PC-3 (cell line): ENCODE results near the gene POLD1. TPM values are rescaled to one million over a fixed set of nuclear protein-coding genes. Genes with fewer than 3 reads are reported as not detected.
"Not testable (repeated sequence)": the region's sequence is repeated elsewhere in the genome, so short reads cannot be mapped to it uniquely, and the experiment has no call there.

Experiments
- ATAC-seq: fragments of 200-7000 bp; cut with Tn5 transposase; 2 replicates; pipeline ENCODE4 v1.9.1; 2020; ENCODE audit warnings: mild to moderate bottlenecking, moderate library complexity
- BruUV-seq: library from RNA; stranded (reverse); fragments of 400-500 nt; replicated peaks from 2 replicates; lab custom pipeline; 2021; lab: Mats Ljungman, UMichigan
- CTCF ChIA-PET: fragments of 300-600 bp; sonication (Branson Sonifier 250); formaldehyde crosslinking; loops from one replicate; lab custom pipeline; 2022; ENCODE audit warnings: antibody characterized with exemption; lab: Charles Lee
- POLR2A ChIA-PET: fragments of 300-600 bp; sonication (Branson Sonifier 250); formaldehyde crosslinking; loops from one replicate; lab custom pipeline; 2022; ENCODE audit warnings: antibody characterized with exemption; ENCODE audit not compliant: unreplicated experiment; lab: Charles Lee
- DNase-seq: peaks from one replicate; pipeline ENCODE4 v3.0.0-alpha.2; 2015
- H2AFZ ChIP-seq: fragments of 300-600 bp; sonication (generic); 2 replicates; pipeline ENCODE4 v1.6.0; 2016; ENCODE audit warnings: antibody characterized with exemption, low read length
- H3F3A ChIP-seq: fragments of 300-600 bp; sonication (generic); one replicate; pipeline ENCODE4 v1.6.0; 2017; ENCODE audit warnings: antibody characterized with exemption, low read length, control low read depth, mild to moderate bottlenecking; ENCODE audit not compliant: unreplicated experiment
- H3K27ac ChIP-seq: fragments of 300-600 bp; sonication (generic); 2 replicates; pipeline ENCODE4 v1.5.1; 2016; ENCODE audit warnings: mild to moderate bottlenecking, low read length
- H3K27me3 ChIP-seq: fragments of 300-600 bp; sonication (generic); 2 replicates; pipeline ENCODE4 v1.6.1; 2016; ENCODE audit warnings: low read length, mixed read lengths
- H3K36me3 ChIP-seq: fragments of 300-600 bp; sonication (generic); 2 replicates; pipeline ENCODE4 v1.6.1; 2016; ENCODE audit warnings: low read depth, mixed run types, low read length, mixed read lengths
- H3K4me1 ChIP-seq: fragments of 300-600 bp; sonication (generic); 2 replicates; pipeline ENCODE4 v1.5.1; 2016; ENCODE audit warnings: low read length; ENCODE audit not compliant: insufficient read depth
- H3K4me2 ChIP-seq: fragments of 300-600 bp; sonication (generic); 2 replicates; pipeline ENCODE4 v1.6.0; 2016; ENCODE audit warnings: low read length
- H3K4me3 ChIP-seq: fragments of 300-600 bp; sonication (generic); 2 replicates; pipeline ENCODE4 v1.5.1; 2016; ENCODE audit warnings: mild to moderate bottlenecking, low read length, mixed read lengths
- H3K79me2 ChIP-seq: fragments of 300-600 bp; sonication (generic); 2 replicates; pipeline ENCODE4 v1.6.1; 2017; ENCODE audit warnings: low read length, mixed read lengths
- H3K9ac ChIP-seq: fragments of 300-600 bp; sonication (generic); 2 replicates; pipeline ENCODE4 v1.6.0; 2016; ENCODE audit warnings: mild to moderate bottlenecking, low read length
- H3K9me2 ChIP-seq: fragments of 300-600 bp; sonication (generic); replicated peaks from 2 replicates; pipeline ENCODE4 v1.6.1; 2016; ENCODE audit warnings: mixed run types, low read length, mixed read lengths
- H3K9me3 ChIP-seq: fragments of 300-600 bp; sonication (generic); 2 replicates; pipeline ENCODE4 v1.6.1; 2016; ENCODE audit warnings: low read length, mixed read lengths
- H4K20me1 ChIP-seq: fragments of 300-600 bp; sonication (generic); 2 replicates; pipeline ENCODE4 v1.6.1; 2016; ENCODE audit warnings: low read length, mixed read lengths
- EZH2 ChIP-seq: fragments of 300-600 bp; sonication (generic); IDR thresholded peaks from one replicate; pipeline ENCODE4 v1.6.1; 2017; ENCODE audit warnings: antibody characterized with exemption, mild to moderate bottlenecking, low read length; ENCODE audit not compliant: unreplicated experiment
- EZH2phosphoT487 ChIP-seq: fragments of 300-600 bp; sonication (generic); IDR thresholded peaks from 2 replicates; pipeline ENCODE4 v1.6.1; 2018; ENCODE audit warnings: mild to moderate bottlenecking, antibody characterized with exemption, low read length, borderline replicate concordance
- intact Hi-C: fragments of 100-400 bp; cut with micrococcal nuclease; formaldehyde crosslinking; loops from 2 replicates; pipeline ENCODE4 v1.9.0; 2023
- total RNA-seq: library from RNA; depleted of rRNA; stranded (reverse); fragments of >200 nt; gene quantifications from 2 replicates; pipeline ENCODE4 v1.2.3, GENCODE V29; 2014
- TF ChIP-seq, protein P1 (sequence below): fragments of 300-600 bp; sonication (generic); conservative IDR thresholded peaks from 2 replicates; pipeline ENCODE4 v1.5.1; 2017; ENCODE audit warnings: antibody characterized with exemption, low read depth, mild to moderate bottlenecking, low read length

POLD1 gene
- total RNA-seq, 1 experiment from 2014 or later, result 165 TPM

GRCh38 chr19:50340331-50340730 is 43.8 kb upstream of the POLD1 start:
- H3K9me2 ChIP-seq, result no peaks in the 10 kb centered on the region
- no peaks in the 10 kb centered on the region for H3K79me2 ChIP-seq
- TF ChIP-seq EZH2 (no peak), EZH2phosphoT487 (no peak)
- TF ChIP-seq, protein P1, sequence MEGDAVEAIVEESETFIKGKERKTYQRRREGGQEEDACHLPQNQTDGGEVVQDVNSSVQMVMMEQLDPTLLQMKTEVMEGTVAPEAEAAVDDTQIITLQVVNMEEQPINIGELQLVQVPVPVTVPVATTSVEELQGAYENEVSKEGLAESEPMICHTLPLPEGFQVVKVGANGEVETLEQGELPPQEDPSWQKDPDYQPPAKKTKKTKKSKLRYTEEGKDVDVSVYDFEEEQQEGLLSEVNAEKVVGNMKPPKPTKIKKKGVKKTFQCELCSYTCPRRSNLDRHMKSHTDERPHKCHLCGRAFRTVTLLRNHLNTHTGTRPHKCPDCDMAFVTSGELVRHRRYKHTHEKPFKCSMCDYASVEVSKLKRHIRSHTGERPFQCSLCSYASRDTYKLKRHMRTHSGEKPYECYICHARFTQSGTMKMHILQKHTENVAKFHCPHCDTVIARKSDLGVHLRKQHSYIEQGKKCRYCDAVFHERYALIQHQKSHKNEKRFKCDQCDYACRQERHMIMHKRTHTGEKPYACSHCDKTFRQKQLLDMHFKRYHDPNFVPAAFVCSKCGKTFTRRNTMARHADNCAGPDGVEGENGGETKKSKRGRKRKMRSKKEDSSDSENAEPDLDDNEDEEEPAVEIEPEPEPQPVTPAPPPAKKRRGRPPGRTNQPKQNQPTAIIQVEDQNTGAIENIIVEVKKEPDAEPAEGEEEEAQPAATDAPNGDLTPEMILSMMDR, result no peak
- no peak overlapping the region for H2AFZ ChIP-seq
- H3K4me1 ChIP-seq, result no peaks in the 10 kb centered on the region
- no peaks in the 10 kb centered on the region for H3F3A ChIP-seq
- no TSS peak for BruUV-seq
- no peak overlapping the region for H3K4me3 ChIP-seq
- intact Hi-C loops, result no loop called here
- no peak overlapping the region for H3K4me2 ChIP-seq
- POLR2A ChIA-PET, result no interaction called here
- H4K20me1 ChIP-seq, result no peaks in the 10 kb centered on the region
- H3K27me3 ChIP-seq, result no peaks in the 10 kb centered on the region
- CTCF ChIA-PET, result no interaction called here
- no peaks in the 10 kb centered on the region for H3K36me3 ChIP-seq
- H3K9ac ChIP-seq, result no peak overlapping the region
- no peak overlapping the region for H3K27ac ChIP-seq
- ATAC-seq, result no peak
- peaks cover 8% of the 10 kb centered on the region for H3K9me3 ChIP-seq
- no peak for DNase-seq

DNA sequence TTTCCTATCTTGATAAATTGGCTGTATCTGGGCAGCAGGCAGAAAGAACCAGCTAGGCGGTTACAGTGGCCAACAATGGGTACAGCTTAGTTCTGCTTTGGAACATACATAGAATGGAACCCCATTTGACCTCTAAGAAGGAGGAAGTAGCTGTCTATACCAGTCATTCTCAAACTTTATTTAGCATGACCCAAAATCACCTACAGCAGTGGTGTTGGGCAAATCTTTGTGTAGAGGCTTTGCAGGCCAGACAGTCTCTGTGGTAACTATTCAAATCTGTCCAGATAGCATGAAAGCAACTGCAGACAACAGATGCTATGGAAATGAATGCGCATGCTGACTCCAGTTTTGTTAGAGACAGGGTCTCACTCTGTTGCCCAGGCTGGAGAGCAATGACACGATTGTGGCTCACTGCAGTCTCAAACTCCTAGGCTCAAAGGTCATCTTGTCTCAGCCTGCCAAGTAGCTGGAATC is 43.0 kb upstream of the POLD1 start:
- BruUV-seq, result no TSS peak
- Histone ChIP-seq H2AFZ (no peak overlapping the region), H4K20me1 (no peaks in the 10 kb centered on the region), H3K9me2 (no peaks in the 10 kb centered on the region), H3K36me3 (no peaks in the 10 kb centered on the region), H3K79me2 (no peaks in the 10 kb centered on the region), H3K27ac (no peak overlapping the region), H3K9me3 (peaks cover 11% of the 10 kb centered on the region), H3F3A (no peaks in the 10 kb centered on the region), H3K4me1 (no peaks in the 10 kb centered on the region), H3K27me3 (no peaks in the 10 kb centered on the region), H3K4me2 (no peak overlapping the region), H3K9ac (no peak overlapping the region), H3K4me3 (no peak overlapping the region)
- TF ChIP-seq, protein P1, result no peak
- TF ChIP-seq EZH2, result no peak
- TF ChIP-seq EZH2phosphoT487, result no peak
- CTCF ChIA-PET, result no interaction called here
- ATAC-seq, result no peak
- POLR2A ChIA-PET, result no interaction called here
- intact Hi-C loops, result no loop called here
- no peak for DNase-seq

DNA sequence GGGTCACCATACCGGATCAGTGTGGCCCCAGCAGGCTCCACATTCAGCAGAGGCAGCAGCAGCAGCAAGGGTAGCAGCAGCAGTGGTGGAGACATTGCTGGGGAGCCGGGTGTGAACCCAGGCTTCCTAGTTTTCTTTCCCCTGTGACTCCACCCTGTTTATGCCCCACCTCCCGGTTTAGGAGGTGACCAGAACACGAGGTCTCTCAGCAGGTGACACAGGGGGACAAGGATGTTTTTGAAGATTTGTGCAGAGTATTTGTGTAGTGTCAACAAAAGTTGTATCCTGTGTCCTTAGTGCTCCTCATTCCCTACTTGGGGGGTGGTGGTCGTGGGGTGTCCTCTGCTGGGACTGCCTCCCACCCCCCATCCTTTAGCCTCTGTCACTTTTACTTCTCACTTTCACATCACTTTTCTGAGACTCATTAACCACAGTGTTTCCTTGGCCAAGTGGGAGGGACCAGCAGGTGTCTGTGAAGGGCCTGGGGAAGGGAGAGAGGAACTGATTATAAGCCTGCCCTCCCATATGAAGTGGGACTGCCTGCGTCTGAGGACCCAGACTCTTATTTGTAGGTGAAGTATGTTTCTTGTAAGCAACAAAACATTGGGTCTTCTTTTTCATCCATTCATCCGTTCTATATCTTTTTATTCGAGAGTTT is 39.4 kb upstream of the POLD1 start:
- POLR2A ChIA-PET, result no interaction called here
- no TSS peak for BruUV-seq
- ATAC-seq (no peak), DNase-seq (no peak)
- Histone ChIP-seq H3K4me2 (no peak overlapping the region), H3K27ac (no peak overlapping the region), H3F3A (no peaks in the 10 kb centered on the region), H2AFZ (no peak overlapping the region), H3K9me2 (no peaks in the 10 kb centered on the region), H3K36me3 (no peaks in the 10 kb centered on the region), H3K27me3 (no peaks in the 10 kb centered on the region), H3K79me2 (no peaks in the 10 kb centered on the region), H4K20me1 (no peaks in the 10 kb centered on the region), H3K9me3 (peaks cover 11% of the 10 kb centered on the region), H3K9ac (no peak overlapping the region), H3K4me1 (no peaks in the 10 kb centered on the region), H3K4me3 (no peak overlapping the region)
- CTCF ChIA-PET, result no interaction called here
- TF ChIP-seq EZH2phosphoT487 (no peak), EZH2 (no peak)
- TF ChIP-seq, protein P1, result no peak
- intact Hi-C loops, result no loop called here

- H3K27ac ChIP-seq, ATAC-seq, H3K36me3 ChIP-seq, H3K4me2 ChIP-seq, H4K20me1 ChIP-seq, H3K4me3 ChIP-seq, H3K9me2 ChIP-seq, H2AFZ ChIP-seq, H3K27me3 ChIP-seq, BruUV-seq, intact Hi-C loops, H3K4me1 ChIP-seq, H3F3A ChIP-seq, POLR2A ChIA-PET, H3K9ac ChIP-seq, H3K79me2 ChIP-seq, DNase-seq: not testable (repeated sequence)
- CTCF ChIA-PET, result interaction anchor here (0.8 kb wide), 1 partner anchor 10 kb away, joined by 3 read pairs; no protein-coding TSS in a partner anchor
- H3K9me3 ChIP-seq, result peaks cover 11% of the 10 kb centered on the region
Measured at GRCh38 chr19:50347089-50347581, 37.0 kb upstream of the POLD1 start.
